Suprapubic skin (tissue), 3 donors: ENCODE data around the gene CCDC175.

Source experiments
- EP300 ChIP-seq: sonication (generic); formaldehyde crosslinking; IDR thresholded peaks from one replicate; pipeline ENCODE4 v1.6.1; 2017; ENCODE audit warnings: antibody characterized with exemption
- POLR2A ChIP-seq, 2 donors: fragments of 450-650 bp; IDR thresholded peaks; one replicate each; pipeline ENCODE4 v1.6.1; 2017; ENCODE audit warnings: antibody characterized with exemption in 2 of 2, mild to moderate bottlenecking in 2 of 2, moderate library complexity in 2 of 2
- TF ChIP-seq, protein P1 (sequence below), 2 donors: fragments of 200-600 bp in 1 of 2; fragments of 450-650 bp in 1 of 2; sonication (generic) in 1 of 2; IDR thresholded peaks; one replicate each; pipeline ENCODE4 v1.5.1; 2016 to 2019; ENCODE audit warnings: antibody characterized with exemption in 2 of 2, mild to moderate bottlenecking in 1 of 2, moderate library complexity in 1 of 2

GRCh38 chr14:59483363-59483762 is 93.2 kb downstream of the CCDC175 start:
- TF ChIP-seq EP300 (no peak), POLR2A (IDR thresholded peaks at IDR 0.05) (no peak)
- TF ChIP-seq, protein P1, sequence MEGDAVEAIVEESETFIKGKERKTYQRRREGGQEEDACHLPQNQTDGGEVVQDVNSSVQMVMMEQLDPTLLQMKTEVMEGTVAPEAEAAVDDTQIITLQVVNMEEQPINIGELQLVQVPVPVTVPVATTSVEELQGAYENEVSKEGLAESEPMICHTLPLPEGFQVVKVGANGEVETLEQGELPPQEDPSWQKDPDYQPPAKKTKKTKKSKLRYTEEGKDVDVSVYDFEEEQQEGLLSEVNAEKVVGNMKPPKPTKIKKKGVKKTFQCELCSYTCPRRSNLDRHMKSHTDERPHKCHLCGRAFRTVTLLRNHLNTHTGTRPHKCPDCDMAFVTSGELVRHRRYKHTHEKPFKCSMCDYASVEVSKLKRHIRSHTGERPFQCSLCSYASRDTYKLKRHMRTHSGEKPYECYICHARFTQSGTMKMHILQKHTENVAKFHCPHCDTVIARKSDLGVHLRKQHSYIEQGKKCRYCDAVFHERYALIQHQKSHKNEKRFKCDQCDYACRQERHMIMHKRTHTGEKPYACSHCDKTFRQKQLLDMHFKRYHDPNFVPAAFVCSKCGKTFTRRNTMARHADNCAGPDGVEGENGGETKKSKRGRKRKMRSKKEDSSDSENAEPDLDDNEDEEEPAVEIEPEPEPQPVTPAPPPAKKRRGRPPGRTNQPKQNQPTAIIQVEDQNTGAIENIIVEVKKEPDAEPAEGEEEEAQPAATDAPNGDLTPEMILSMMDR (IDR thresholded peaks at IDR 0.05) = no peak
